Endothelial cell of umbilical vein (primary cell): ENCODE measurements around the gene NFKBIL1. TPM values are rescaled to one million over a fixed set of nuclear protein-coding genes. Genes with fewer than 3 reads are reported as not detected.

Source experiments
- BruUV-seq: library from RNA; stranded (reverse); fragments of 400-500 nt; replicated peaks from 2 replicates; lab custom pipeline; 2021; lab: Mats Ljungman, UMichigan
- CTCF ChIA-PET: fragments of 300-600, 350-600 bp; sonication (Branson Sonifier 250); formaldehyde crosslinking; loops from one replicate; lab custom pipeline; 2021; ENCODE audit warnings: antibody characterized with exemption, inconsistent platforms; lab: Charles Lee
- POLR2A ChIA-PET: fragments of 300-600, 350-600 bp; sonication (Branson Sonifier 250); formaldehyde crosslinking; loops from one replicate; lab custom pipeline; 2021; ENCODE audit warnings: antibody characterized with exemption, inconsistent platforms; lab: Charles Lee
- DNase-seq: peaks from one replicate; pipeline ENCODE4 v3.0.0-alpha.2; 2011; ENCODE audit warnings: low read depth, low spot score
- FAIRE-seq: peaks from 2 replicates; lab custom pipeline; 2011; peaks lifted over from hg19 to GRCh38; lab: Jason Lieb, UNC
- H2AFZ ChIP-seq: 2 replicates; pipeline ENCODE4 v1.6.0; 2012; ENCODE audit warnings: low read depth, low read length, control low read depth, inconsistent platforms
- H3K27ac ChIP-seq: 2 replicates; pipeline ENCODE4 v1.5.1; 2011; ENCODE audit warnings: low read depth, mild to moderate bottlenecking, control low read depth, low read length, moderate library complexity; ENCODE audit not compliant: insufficient read depth
- H3K27me3 ChIP-seq, 2 experiments: 2 replicates each; pipeline versions ENCODE4 v1.6.0 to v1.6.1; 2011; ENCODE audit warnings: low read length in 2 of 2, mixed read lengths in 1 of 2; ENCODE audit not compliant: control insufficient read depth in 2 of 2, insufficient read depth in 2 of 2
- H3K36me3 ChIP-seq, 2 experiments: 2 replicates in 1 of 2; 3 replicates in 1 of 2; pipeline ENCODE4 v1.5.1; 2011; ENCODE audit warnings: low read length in 2 of 2, mild to moderate bottlenecking in 1 of 2, moderate library complexity in 1 of 2; ENCODE audit not compliant: control insufficient read depth in 2 of 2, insufficient read depth in 2 of 2; ENCODE audit errors: extremely low read depth in 1 of 2
- H3K4me1 ChIP-seq: 3 replicates; pipeline ENCODE4 v1.5.1; 2011; ENCODE audit warnings: mild to moderate bottlenecking, low read length; ENCODE audit not compliant: control insufficient read depth, insufficient read depth; ENCODE audit errors: extremely low read depth
- H3K4me2 ChIP-seq: 2 replicates; pipeline ENCODE4 v1.6.1; 2011; ENCODE audit warnings: low read length, control low read depth, mixed read lengths; ENCODE audit not compliant: insufficient read depth
- H3K4me3 ChIP-seq, 3 experiments: fragments of 200-600 bp in 1 of 3; sonication (generic), shearing (Covaris generic) in 1 of 3; replicated peaks in 1 of 3; 2 replicates each; pipeline ENCODE4 v1.5.1; 2011 to 2016; ENCODE audit warnings: control low read depth in 3 of 3, low read length in 3 of 3, mild to moderate bottlenecking in 2 of 3, inconsistent platforms in 1 of 3, low read depth in 1 of 3, moderate library complexity in 1 of 3; ENCODE audit not compliant: insufficient read depth in 1 of 3
- H3K79me2 ChIP-seq: 2 replicates; pipeline ENCODE4 v1.6.0; 2012; ENCODE audit warnings: low read length, inconsistent platforms; ENCODE audit not compliant: control insufficient read depth, insufficient read depth
- H3K9ac ChIP-seq: replicated peaks from 2 replicates; pipeline ENCODE3; 2011; ENCODE audit warnings: low read length, control low read depth; ENCODE audit not compliant: insufficient read depth; ENCODE audit errors: extremely low read depth
- H3K9me1 ChIP-seq: replicated peaks from 3 replicates; pipeline ENCODE4 v1.6.0; 2011; ENCODE audit warnings: mild to moderate bottlenecking, low read length; ENCODE audit not compliant: control insufficient read depth, insufficient read depth; ENCODE audit errors: extremely low read depth
- H3K9me3 ChIP-seq: replicated peaks from 2 replicates; pipeline ENCODE4 v1.5.1; 2012; ENCODE audit warnings: low read length, inconsistent platforms; ENCODE audit not compliant: control insufficient read depth, insufficient read depth
- H4K20me1 ChIP-seq: replicated peaks from 2 replicates; pipeline ENCODE3; 2011; ENCODE audit warnings: mild to moderate bottlenecking, low read length; ENCODE audit not compliant: control insufficient read depth, insufficient read depth; ENCODE audit errors: extremely low read depth
- EZH2 ChIP-seq: IDR thresholded peaks from 2 replicates; pipeline ENCODE4 v1.6.1; 2012; ENCODE audit warnings: borderline replicate concordance, low read depth, mild to moderate bottlenecking, moderate library complexity, low read length, inconsistent platforms; ENCODE audit not compliant: severe bottlenecking
- FOS ChIP-seq: IDR thresholded peaks from 2 replicates; pipeline ENCODE4 v1.6.1; 2011; ENCODE audit warnings: mild to moderate bottlenecking, low read length, moderate library complexity, borderline replicate concordance; ENCODE audit not compliant: insufficient read depth
- GATA2 ChIP-seq: IDR thresholded peaks from 2 replicates; pipeline ENCODE4 v1.7.0; 2011; ENCODE audit warnings: low read depth, mild to moderate bottlenecking, moderate library complexity, mixed read lengths, low read length; ENCODE audit not compliant: insufficient read length, insufficient read depth
- MAX ChIP-seq: IDR thresholded peaks from 2 replicates; pipeline ENCODE4 v1.6.1; 2011; ENCODE audit not compliant: insufficient read depth, insufficient read length
- MYC ChIP-seq: IDR thresholded peaks from one replicate; pipeline ENCODE4 v1.6.1; 2011; ENCODE audit warnings: mild to moderate bottlenecking, low read depth, low read length
- POLR2A ChIP-seq: IDR thresholded peaks from 2 replicates; pipeline ENCODE4 v1.6.1; 2012; ENCODE audit warnings: low read depth, mild to moderate bottlenecking, control low read depth, low read length
- dilution Hi-C: fragments of 300-500 bp; cut with MboI; formaldehyde crosslinking; loops from one replicate; pipeline ENCODE4 v1.15.0; 2019; ENCODE audit warnings: low sequenced_read_pairs; ENCODE audit not compliant: extremely low pct_ligation_motif_present
- intact Hi-C: fragments of 100-400 bp; cut with micrococcal nuclease; formaldehyde crosslinking; loops from one replicate; pipeline ENCODE4 v1.10.0; 2022
- polyA plus RNA-seq, 4 experiments: library from polyadenylated mRNA; depleted of rRNA in 3 of 4; stranded (reverse) in 3 of 4; unstranded in 1 of 4; fragments of >200 nt; gene quantifications; 2 replicates each; pipeline versions ENCODE4 v1.2.1 to v1.2.3, GENCODE V29; 2011 to 2012; ENCODE audit warnings: missing spikeins in 1 of 4
- total RNA-seq: library from RNA; stranded (reverse); gene quantifications from 2 replicates; pipeline ENCODE4 v1.2.3, GENCODE V29; 2021

NFKBIL1 gene
- total and polyA plus RNA-seq, 2 donors (not counting 3 experiments of a cell fraction or from before 2014, with no cell fraction given) = 9.9 to 15.5 TPM

GRCh38 chr6:31581434-31582229 is 34.2 kb downstream of the NFKBIL1 start:
- Histone ChIP-seq H2AFZ (peak overlapping the region; percentile 40), H3K4me3 (peak overlapping the region; percentile 56 to 71 (median 70)), H3K27me3 (no peaks in the 10 kb centered on the region), H3K9me1 (no peaks in the 10 kb centered on the region), H3K9me3 (no peaks in the 10 kb centered on the region), H3K4me1 (peaks cover 16% of the 10 kb centered on the region), H4K20me1 (no peaks in the 10 kb centered on the region), H3K9ac (peak overlapping the region; percentile 71), H3K79me2 (peaks cover 10% of the 10 kb centered on the region), H3K27ac (peak overlapping the region; percentile 55), H3K4me2 (peak overlapping the region; percentile 78), H3K36me3 (no peaks in the 10 kb centered on the region)
- ChIA-PET POLR2A (interaction anchor here (0.7 to 1.6 kb wide), 6 partner anchors 7 to 39 kb away, joined by 3 to 5 read pairs (median 3); partner anchors contain the start of gene PRRC2A), CTCF (interaction anchor here (1.0 to 32.6 kb wide), 6 partner anchors 8 to 50 kb away, joined by 3 to 1517 read pairs (median 8); partner anchors contain the start of genes ATP6V1G2, DDX39B, NCR3 and NFKBIL1)
- peak; percentile 67 for FAIRE-seq
- no peak for DNase-seq
- BruUV-seq = no TSS peak
- no peak for TF ChIP-seq MYC
- TF ChIP-seq POLR2A = peak; percentile 43
- intact Hi-C loops = loop anchor here (1.0 kb wide), 3 partner anchors 17 to 30 kb away; no protein-coding TSS in a partner anchor
- dilution Hi-C loops = no loop called here

- no peak for FAIRE-seq
- Histone ChIP-seq H4K20me1 (no peaks in the 10 kb centered on the region), H3K9me1 (no peaks in the 10 kb centered on the region), H3K27ac (peak within 1 kb of the TSS; percentile 55), H3K4me3 (peak within 1 kb of the TSS; percentile 56 to 71 (median 70)), H3K4me2 (peak within 1 kb of the TSS; percentile 78), H2AFZ (peak within 1 kb of the TSS; percentile 40), H3K27me3 (no peaks in the 10 kb centered on the region), H3K9me3 (no peaks in the 10 kb centered on the region), H3K36me3 (no peaks in the 10 kb centered on the region), H3K79me2 (peaks cover 10% of the 10 kb centered on the region), H3K4me1 (peaks cover 16% of the 10 kb centered on the region), H3K9ac (peak within 1 kb of the TSS; percentile 71)
- DNase-seq = no peak
- intact Hi-C loops = no loop called here
- ChIA-PET CTCF (interaction anchor here (17.0 to 32.6 kb wide), 2 partner anchors 13 to 26 kb away, joined by 286 to 1517 read pairs; partner anchors contain the start of genes ATP6V1G2, DDX39B, NCR3 and NFKBIL1), POLR2A (no interaction called here)
- BruUV-seq = no TSS peak
- dilution Hi-C loops = no loop called here
- TF ChIP-seq FOS (no peak), GATA2 (no peak), EZH2 (no peak), POLR2A (no peak), MAX (no peak)
These were observed 34.8 kb downstream of the NFKBIL1 start, which contains the start of gene LTB for GRCh38 chr6:31582230-31582643. LTB (minus strand) TSS chr6:31582424; CDS start chr6:31582417, 7 bp downstream.
